GM19328 (cell line): ENCODE measurements around the gene MAP4K4.
A peak's percentile ranks its signal among the peaks of the same experiment; 100 is the strongest.
"Not testable (repeated sequence)": the region's sequence is repeated elsewhere in the genome, so short reads cannot be mapped to it uniquely, and the experiment has no call there.

Experiments used
- ATAC-seq: cut with Tn5 transposase; IDR thresholded peaks from one replicate; pipeline ENCODE4 v1.9.1; 2021; ENCODE audit warnings: mild to moderate bottlenecking, moderate library complexity; ENCODE audit not compliant: unreplicated experiment

Gene MAP4K4

GRCh38 chr2:101895039-101895438, 197.5 kb downstream of the MAP4K4 start:
- ATAC-seq = no peak

DNA sequence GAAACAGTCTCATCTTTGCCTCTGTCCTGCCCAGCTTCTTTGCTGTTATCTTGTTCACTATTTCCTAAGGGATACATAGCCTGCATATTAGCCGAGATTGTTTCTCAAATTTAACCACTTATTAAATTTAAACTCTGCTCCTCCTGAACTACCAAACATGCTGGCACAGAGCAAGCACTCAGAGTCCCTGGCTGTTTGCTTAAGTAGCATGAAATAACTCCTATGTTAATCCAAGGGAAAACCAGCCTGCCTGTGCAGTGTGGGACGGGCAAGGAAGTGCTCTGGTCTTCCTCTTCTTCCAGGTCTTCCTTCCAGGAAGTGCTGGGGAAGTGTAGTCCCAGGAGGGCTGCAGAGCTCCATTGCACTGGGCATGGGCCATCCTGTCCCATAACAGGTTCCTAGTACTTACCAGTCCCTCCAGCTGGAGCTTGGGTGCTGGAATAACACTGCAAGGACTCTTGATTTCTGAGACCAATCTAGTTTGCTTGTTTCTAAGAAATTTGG, 198.4 kb downstream of the MAP4K4 start:
- no peak for ATAC-seq

DNA sequence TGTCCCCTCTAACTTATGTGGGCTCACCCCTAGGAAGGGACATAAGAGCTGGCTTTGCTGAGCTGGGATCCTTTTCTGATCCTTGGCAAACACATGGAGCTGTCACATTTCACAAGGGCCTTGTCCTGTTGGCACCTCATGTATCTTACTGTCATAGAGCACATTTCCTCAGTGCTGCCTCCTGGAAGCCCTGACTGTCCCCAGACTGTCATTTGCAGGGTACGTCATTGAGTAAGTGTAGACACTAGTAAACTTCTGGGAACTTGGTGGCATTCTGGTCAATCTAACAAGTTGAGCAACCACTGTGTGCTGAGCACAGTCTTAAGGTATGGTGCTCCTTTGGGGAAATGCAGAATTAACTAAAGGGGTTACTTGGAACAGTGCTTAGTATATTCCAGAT, 199.8 kb downstream of the MAP4K4 start:
- ATAC-seq = no peak

- no peak for ATAC-seq
These were observed 201.8 kb downstream of the MAP4K4 start for GRCh38 chr2:101899265-101899664.

GRCh38 chr2:101899871-101900270, 202.4 kb downstream of the MAP4K4 start:
- ATAC-seq = no peak

GRCh38 chr2:101900375-101900774, 202.9 kb downstream of the MAP4K4 start:
- ATAC-seq = peak; percentile 67

GRCh38 chr2:101901241-101901640, 203.7 kb downstream of the MAP4K4 start:
- ATAC-seq = no peak

- ATAC-seq = no peak
These were observed 204.7 kb downstream of the MAP4K4 start for GRCh38 chr2:101902169-101902568.

DNA sequence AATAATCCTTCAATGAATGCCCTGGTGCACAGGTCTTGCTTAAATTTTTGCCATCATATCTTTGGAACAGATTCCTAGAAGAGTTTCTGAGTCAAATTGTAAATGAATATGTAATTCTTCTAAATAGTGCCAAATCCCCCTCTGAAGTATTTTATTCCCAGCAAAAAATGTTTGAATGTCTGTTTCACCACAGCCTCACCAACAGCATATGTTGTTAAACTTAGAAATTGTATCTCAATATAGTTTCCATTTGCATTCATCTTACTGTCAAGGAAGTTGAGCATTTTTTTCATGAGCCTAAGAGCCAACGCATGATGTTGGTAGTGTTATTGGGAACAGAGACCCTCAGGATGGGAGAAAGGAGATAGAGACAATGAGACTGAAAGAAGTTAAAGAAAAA, 207.4 kb downstream of the MAP4K4 start:
- no peak for ATAC-seq

GRCh38 chr2:101905746-101906336, 208.3 kb downstream of the MAP4K4 start:
- no peak for ATAC-seq

DNA sequence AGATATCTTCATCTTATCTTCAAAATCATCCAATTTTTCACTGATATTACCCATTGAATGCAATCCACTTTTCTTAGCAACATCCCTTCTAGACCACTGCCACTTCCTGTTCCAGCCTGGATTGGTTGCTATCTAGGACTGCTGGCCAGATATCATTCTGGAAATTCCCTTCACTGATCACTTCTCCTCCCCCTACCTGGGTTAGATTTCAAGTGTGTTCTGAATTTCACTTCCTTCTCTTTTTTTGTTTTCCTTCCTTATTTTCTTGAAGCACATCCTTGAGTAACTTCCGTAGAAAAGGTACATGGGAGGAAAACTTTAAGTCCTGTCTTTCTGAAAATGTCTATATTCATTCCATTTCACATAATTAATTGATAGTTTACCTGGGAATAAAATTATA, 212.3 kb downstream of the MAP4K4 start:
- no peak for ATAC-seq

DNA sequence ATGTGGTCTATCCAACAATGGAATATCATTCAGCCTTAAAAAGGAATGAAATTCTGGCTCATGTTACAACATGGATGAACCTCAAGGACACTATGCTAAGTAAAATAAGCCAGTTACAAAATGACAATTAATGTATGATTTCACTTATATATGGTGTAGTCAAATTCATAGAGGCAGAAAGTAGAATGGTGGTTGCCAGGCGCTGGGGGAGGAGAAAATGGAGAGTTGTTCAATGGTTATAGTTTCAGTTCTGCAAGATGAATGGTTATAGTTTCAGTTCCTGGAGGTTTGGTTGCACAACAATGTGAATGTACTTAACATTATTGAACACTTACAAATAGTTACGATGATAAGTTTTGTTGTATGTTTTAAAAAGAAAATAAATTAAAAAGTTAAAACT, 215.0 kb downstream of the MAP4K4 start:
- ATAC-seq = no peak

- no peak for ATAC-seq
These were observed 223.9 kb downstream of the MAP4K4 start for GRCh38 chr2:101921319-101921952.

DNA sequence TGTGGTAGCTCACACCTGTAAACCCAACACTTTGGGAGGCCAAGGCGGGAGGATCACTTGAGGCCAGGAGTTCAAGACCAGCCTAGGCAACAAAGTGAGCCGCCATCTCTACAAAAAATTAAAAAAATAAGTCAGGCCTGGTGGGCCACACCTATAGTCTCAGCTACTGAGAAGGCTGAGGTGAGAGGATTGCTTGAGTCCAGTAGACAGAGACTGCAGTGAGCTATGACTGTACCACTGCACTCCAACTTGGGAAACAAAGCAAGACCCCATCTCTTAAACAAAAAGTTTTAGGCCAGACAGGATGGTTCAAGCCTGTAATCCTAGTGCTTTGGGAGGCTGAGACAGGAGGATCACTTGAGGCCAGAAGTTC, 224.4 kb downstream of the MAP4K4 start:
- no peak for ATAC-seq

GRCh38 chr2:101924311-101924710, 226.8 kb downstream of the MAP4K4 start:
- ATAC-seq = not testable (repeated sequence)

- ATAC-seq = no peak
These were observed 232.5 kb downstream of the MAP4K4 start for GRCh38 chr2:101930019-101930418.

GRCh38 chr2:101930847-101931246, 233.3 kb downstream of the MAP4K4 start:
- no peak for ATAC-seq

DNA sequence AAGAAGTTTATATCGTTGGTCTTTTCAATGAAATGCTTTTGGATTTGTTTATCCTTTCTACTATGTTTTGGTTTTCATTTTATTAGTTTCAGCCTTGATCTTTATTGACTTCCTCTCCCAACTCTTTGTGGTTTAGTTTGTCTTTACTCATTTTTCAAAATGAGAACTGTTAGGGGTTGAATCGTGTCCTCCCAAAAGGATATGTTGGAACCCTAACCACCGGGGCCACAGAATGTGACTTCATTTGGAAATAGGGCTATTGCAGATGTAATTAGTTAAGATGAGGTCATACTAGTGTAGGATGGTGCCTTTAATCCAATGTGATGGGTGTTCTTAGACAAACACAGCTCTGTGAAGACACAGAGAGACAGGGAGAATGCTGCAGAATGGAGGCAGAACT, 233.9 kb downstream of the MAP4K4 start:
- no peak for ATAC-seq

DNA sequence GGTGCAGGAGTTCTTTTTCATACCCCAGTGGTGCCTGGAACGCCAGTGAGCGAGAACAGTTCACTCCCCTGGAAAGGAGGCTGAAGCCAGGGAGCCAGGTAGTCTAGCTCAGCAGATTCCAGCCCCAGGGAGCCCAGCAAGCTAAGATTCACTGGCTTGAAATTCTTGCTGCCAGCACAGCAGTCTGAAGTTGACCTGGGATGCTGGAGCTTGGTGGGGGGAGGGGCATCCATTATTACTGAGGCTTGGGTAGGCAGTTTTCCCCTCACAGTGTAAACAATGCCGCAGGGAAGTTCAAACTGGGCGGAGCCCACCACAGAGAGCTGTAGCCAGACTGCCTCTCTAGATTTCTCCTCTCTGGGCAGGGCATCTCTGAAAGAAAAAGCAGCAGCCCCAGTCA, 238.3 kb downstream of the MAP4K4 start:
- not testable (repeated sequence) for ATAC-seq

DNA sequence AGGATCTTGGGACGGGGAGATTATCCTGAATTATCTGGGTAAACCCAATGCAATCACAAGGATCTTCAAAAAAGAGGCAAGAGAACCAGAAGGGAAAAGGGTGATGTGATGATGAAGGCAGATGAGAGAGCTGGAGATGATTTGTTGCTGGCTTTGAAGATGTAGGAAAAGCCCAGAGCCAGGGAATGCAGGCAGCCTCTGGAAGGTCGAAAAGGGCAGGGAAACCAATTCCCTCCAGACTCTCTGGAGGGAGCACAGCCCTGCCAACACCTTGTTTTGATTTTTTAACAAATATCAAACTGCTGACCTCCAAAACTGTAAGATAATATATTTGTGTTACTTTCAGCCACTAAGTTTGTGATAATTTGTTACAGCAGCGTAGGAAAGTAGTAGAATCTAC, 245.3 kb downstream of the MAP4K4 start:
- no peak for ATAC-seq
